ENCODE measurements around the gene MCRIP1. TPM values are rescaled to one million over a fixed set of nuclear protein-coding genes. Genes with fewer than 3 reads are reported as not detected.

The MCRIP1 gene
- total and polyA plus RNA-seq, 2 experiments from 2014 or later: 161 to 233 TPM

- DNase-seq (ENCODE audit: low read depth in 1 of 2, low spot score in 1 of 2): no peak
- Histone ChIP-seq H3K4me1 (ENCODE audit: low read depth) (peaks cover 9% of the 10 kb centered on the region), H3K36me3 (no peaks in the 10 kb centered on the region), H3K4me3 (no peak overlapping the region), H3K27me3 (no peaks in the 10 kb centered on the region), H3K27ac (peak overlapping the region; percentile 90), H3K9me3 (ENCODE audit: low read depth) (no peaks in the 10 kb centered on the region)
- TF ChIP-seq CTCF (IDR thresholded peaks at IDR 0.05; ENCODE audit: low read depth, low read length): no peak
Measured at GRCh38 chr17:81822312-81822637, 10.8 kb downstream of the MCRIP1 start.

GRCh38 chr17:81821603-81822311, 11.3 kb downstream of the MCRIP1 start:
- no peaks in the 10 kb centered on the region for H3K36me3 ChIP-seq
- DNase-seq (ENCODE audit: low read depth in 1 of 2, low spot score in 1 of 2): peak; percentile 58 to 69
- TF ChIP-seq CTCF (IDR thresholded peaks at IDR 0.05; ENCODE audit: low read depth, low read length): peak; percentile 46
- peak overlapping the region; percentile 90 for H3K27ac ChIP-seq
- H3K9me3 ChIP-seq (ENCODE audit: low read depth): no peaks in the 10 kb centered on the region
- H3K4me1 ChIP-seq (ENCODE audit: low read depth): peaks cover 9% of the 10 kb centered on the region
- no peaks in the 10 kb centered on the region for H3K27me3 ChIP-seq
- H3K4me3 ChIP-seq: no peak overlapping the region

GRCh38 chr17:81821147-81821546, 11.9 kb downstream of the MCRIP1 start:
- TF ChIP-seq CTCF (IDR thresholded peaks at IDR 0.05; ENCODE audit: low read depth, low read length): no peak
- Histone ChIP-seq H3K4me3 (no peak overlapping the region), H3K9me3 (ENCODE audit: low read depth) (no peaks in the 10 kb centered on the region), H3K4me1 (ENCODE audit: low read depth) (peaks cover 9% of the 10 kb centered on the region), H3K36me3 (no peaks in the 10 kb centered on the region), H3K27me3 (no peaks in the 10 kb centered on the region), H3K27ac (peak overlapping the region; percentile 90)
- no peak for DNase-seq (ENCODE audit: low read depth in 1 of 2, low spot score in 1 of 2)

GRCh38 chr17:81819708-81820107, 13.4 kb downstream of the MCRIP1 start:
- H3K9me3 ChIP-seq (ENCODE audit: low read depth): no peaks in the 10 kb centered on the region
- no peaks in the 10 kb centered on the region for H3K27me3 ChIP-seq
- no peak for DNase-seq (ENCODE audit: low read depth in 1 of 2, low spot score in 1 of 2)
- H3K27ac ChIP-seq: no peak overlapping the region
- no peak for TF ChIP-seq CTCF (IDR thresholded peaks at IDR 0.05; ENCODE audit: low read depth, low read length)
- no peak overlapping the region for H3K4me3 ChIP-seq
- no peaks in the 10 kb centered on the region for H3K36me3 ChIP-seq
- peaks cover 13% of the 10 kb centered on the region for H3K4me1 ChIP-seq (ENCODE audit: low read depth)

GRCh38 chr17:81817758-81818147, 15.3 kb downstream of the MCRIP1 start:
- TF ChIP-seq CTCF (IDR thresholded peaks at IDR 0.05; ENCODE audit: low read depth, low read length): no peak
- Histone ChIP-seq H3K36me3 (no peaks in the 10 kb centered on the region), H3K27ac (no peak overlapping the region), H3K9me3 (ENCODE audit: low read depth) (no peaks in the 10 kb centered on the region), H3K4me1 (ENCODE audit: low read depth) (peaks cover 13% of the 10 kb centered on the region), H3K27me3 (no peaks in the 10 kb centered on the region), H3K4me3 (no peak overlapping the region)
- DNase-seq (ENCODE audit: low read depth in 1 of 2, low spot score in 1 of 2): no peak
